Stimulated activated CD8-positive, alpha-beta memory T cell treated with anti-CD3 and anti-CD28 coated beads, Interleukin-7, amount 100 ng/mL, for 48 hours (primary cell): ENCODE data around the gene CTPS1.

Experiments used
- DNase-seq, 2 donors: peaks; one replicate each; pipeline ENCODE4 v3.0.0-alpha.2; 2020; ENCODE audit warnings: low read depth in 1 of 2; ENCODE audit errors: extremely low read depth in 1 of 2

Gene CTPS1

DNA sequence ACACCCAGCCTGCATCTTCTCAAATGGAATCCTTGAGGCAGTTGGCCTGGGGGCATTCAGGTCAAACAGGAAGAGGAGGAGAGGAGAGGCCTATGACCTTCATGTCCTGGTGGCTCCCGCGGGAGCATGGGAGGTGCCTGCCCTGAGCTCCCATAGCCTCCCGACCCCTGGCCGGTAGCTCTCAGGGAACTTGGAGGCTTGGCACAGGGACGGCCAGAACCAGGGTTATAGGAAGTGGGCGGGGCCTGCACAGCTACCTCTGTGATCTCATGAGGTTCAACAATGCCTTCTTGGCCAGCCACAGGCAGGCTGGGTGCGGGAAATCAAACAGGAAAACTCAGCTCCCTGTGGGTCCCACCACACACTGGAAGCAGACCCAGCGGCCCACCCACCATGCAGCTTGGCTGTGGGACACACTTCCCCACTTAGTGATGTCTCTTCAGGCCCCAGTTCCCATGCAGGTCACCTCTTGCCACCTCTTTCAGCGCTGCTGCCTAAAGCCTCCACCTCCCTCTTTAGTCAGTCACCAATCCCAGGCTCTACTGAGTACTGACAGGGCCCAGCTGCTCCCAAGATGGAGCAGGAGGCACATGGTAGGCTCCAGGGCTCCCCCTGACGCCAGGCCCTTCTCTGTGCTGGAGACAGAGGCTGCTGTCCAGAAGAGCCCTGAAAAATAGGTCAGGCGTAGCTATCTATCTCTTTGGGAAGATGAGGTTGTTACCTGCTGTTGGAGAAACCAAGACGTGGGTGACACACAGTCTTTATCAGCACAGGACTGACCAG lies 42.2 kb downstream of the CTPS1 start, which contains the start of gene SLFNL1:
Gene SLFNL1 (minus strand): TSS at position 200 of the 783 bp plus-strand sequence. CDS start 1,065 bp downstream, outside the sequence.
- DNase-seq, result no peak

DNA sequence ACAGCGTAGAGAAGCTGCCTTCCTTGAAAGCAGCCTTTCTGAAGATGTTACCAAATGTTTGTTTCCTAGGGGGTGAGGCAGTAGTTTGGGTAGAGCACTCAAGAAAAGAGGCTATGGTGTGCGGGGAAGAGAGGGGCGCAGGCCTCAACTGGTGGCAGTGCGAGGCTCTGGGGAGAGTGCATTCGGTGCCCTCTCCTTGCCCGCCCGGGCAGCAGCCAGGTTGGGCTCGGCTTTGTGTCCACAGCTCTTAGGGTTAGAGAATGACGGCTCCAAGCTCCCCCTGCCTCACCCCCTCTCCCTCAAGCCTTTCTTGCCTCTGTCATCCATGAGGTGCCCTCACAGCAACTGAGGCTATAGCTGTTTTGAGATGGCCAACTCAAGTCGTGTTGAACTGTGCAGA lies 42.9 kb downstream of the CTPS1 start:
- no peak for DNase-seq

DNA sequence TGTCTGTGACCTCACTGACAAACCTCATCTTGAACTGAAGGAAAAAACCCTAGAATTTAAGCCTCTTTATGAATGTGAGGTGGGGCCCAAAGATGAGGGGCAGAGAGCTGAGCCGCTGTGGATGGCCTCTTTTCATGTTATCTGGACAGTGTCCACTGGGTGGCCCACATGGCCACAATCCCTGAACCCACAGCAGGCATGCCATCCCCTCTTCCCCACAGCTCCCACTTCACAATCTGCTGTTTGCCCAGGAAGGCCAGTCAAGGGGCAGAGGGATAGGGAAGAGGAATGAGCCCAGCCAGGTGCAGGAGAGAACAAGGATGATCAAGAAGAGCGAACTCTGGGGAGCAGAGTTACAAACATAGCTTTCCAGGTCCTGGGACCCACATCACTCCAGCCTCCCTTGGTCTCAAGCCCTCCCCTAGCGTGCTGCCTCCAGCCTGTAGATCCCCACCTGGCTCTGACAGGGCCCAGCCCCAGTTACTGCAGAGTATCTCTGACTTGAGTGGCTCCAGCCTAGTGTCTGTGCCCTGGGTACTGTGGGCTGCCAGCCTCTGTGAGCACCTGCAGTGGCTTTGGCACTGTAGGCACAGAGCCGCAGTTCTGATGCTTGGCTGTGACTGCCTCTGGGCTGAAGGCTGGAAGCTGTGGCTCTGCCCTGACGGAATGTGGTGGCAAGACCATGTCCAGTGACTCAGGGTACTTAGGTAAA lies 43.9 kb downstream of the CTPS1 start:
- DNase-seq, result no peak

DNA sequence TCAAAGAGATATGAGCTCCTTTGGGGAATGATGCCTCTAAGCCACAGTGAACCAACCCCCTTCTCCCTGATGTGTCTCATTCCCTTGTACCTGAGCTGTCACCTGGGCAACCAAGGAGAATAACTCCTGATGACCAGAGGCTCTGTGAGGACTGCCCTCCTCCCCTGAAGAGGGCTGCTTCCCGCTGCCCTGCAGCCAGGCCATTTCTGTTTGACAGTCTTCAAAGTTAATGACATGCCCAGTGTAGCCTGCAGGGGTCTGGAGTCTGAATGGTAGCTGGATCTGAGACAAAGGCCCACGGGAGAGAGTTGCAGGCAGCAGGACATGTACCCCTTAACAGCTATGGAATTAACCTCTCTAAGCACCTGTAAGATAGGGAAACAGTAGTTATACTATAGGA lies 45.5 kb downstream of the CTPS1 start:
- DNase-seq, result no peak

DNA sequence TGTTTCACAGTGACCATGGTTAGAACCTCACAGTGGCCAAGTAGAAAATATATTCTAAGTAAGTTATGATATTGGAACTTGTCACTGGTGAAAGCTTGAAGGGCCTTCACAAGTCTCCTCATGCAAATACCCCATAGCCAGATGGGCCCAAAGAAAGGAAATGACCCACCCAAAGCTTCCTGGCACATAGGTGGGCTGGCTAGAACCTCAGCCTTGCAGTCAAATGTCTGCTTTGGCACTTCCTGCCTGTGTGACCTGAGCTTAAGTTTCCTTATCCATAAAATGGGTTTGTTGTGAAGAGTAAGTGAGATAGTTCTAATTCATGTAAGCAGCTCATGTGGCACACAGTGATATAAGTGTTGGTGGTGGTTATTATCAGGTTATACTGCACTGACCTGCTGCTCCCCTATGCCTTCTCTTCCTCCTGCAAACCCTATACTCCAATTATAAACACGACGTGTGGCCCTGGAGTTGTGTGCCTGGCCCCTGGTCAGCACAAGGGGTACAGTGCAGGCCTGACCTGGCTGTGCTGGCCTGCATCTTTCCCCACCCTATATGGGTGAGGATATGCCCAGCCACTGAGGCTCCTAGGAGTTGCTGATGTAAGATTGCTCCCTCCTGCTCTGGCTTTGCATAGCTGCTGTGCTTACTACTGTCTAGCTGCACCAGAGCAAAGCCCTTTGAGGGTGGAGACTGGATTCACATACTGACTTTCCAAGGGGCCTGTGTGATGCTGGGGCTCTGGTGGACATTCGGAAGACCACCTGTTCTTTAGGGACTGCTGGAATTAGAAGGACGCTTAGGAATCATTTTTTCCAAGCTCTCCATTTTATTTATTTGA lies 46.7 kb downstream of the CTPS1 start:
- DNase-seq, result no peak

DNA sequence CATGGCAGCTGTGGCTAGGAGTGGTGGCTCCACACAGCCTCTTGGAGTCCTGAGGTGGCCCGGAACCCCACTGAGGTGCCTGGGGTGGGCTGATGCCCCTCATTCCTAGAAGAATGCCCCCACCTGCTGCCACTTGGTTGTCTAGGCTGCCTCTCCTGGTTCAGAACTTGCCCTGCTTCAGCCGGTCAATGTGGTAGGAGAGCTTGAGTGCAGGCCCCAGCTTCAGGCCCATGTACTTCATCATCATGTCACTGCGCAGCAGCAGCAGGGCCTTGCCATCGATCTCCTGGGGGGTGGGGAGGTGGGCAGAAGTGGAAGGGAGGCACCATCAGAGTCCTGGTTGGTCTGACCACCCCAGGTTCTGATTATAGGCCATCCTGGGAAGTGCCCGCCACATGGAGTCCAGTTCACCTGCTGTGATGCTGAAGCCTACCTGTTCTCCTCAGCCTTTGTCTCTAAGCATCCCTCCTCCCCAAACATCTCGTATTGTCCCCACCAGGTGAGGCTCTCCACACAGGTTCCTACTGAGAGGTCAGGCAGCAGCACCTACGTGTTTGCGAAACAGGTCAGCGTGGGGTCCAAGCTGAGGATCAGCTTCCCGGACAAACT lies 48.6 kb downstream of the CTPS1 start:
- no peak for DNase-seq

DNA sequence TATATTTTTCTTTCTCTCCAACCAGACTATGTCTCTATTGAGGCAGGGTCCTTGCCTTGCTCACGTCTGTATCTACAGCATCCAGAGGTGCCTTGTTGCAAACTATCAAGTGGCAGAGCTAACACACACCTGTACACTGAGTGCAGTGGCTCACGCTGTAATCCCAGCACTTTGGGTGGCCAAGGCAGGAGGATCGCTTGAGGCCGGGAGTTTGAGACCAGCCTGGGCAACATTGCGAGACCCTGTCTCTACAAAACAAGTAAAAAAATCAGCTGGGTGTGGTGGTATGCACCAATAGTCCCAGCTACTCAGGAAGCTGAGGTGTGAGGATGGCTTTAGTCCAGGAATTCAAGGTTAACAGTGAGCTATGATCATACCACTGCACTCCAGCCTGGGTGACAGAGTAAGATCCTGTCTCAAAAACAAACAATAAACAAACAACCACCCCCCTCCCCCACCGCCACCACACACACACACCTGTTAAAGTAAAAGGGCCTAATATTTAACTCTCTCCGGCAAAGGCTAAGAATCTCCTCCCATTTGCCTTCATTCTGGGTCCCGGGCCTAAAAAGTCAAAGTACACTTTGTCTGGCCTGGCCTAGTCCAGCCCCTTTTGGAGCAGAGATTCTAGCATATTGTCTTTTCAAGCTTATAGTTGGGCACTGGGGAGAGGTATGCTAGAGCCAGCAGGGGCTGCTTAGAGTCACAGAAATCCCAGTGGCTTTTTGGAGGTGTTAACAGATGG lies 51.5 kb downstream of the CTPS1 start:
- DNase-seq, result no peak

DNA sequence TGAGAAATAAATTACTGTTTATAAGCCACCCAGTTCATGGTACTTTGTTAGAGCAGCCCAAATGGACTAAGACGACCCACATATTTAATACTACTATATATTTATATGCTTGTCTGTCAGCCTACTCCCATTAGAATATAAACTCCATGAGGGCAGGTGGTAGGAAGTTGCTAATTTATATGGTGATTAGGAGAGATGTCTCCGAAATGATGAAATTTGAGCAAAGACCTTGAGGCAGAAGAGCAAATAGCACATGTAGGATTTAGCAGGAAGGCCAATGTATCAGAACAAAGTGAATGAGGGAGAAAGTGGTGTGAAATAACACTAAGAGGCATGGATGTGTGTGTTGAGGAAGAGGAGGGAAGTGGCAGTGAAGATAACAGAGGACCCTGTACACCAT lies 52.7 kb downstream of the CTPS1 start:
- DNase-seq, result no peak

DNA sequence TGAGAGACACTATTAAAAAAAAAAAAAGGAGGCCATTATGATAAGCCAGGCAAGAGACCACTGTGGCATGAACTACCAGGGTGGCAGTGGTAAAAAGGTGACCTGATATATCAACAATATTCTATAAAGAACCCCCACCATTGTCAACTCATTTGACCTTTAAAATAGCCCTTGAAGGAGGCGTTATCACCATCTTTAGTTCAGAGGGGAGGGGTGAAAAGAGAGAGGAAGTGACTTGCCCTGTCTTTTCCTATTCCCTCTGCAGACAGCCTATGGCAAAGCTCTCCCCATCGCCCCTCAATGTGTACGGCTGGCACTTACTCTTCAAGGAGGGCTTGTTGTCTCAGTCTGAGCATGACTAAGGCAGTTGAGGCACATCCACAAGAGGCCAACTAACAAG lies 53.8 kb downstream of the CTPS1 start:
- no peak for DNase-seq

DNA sequence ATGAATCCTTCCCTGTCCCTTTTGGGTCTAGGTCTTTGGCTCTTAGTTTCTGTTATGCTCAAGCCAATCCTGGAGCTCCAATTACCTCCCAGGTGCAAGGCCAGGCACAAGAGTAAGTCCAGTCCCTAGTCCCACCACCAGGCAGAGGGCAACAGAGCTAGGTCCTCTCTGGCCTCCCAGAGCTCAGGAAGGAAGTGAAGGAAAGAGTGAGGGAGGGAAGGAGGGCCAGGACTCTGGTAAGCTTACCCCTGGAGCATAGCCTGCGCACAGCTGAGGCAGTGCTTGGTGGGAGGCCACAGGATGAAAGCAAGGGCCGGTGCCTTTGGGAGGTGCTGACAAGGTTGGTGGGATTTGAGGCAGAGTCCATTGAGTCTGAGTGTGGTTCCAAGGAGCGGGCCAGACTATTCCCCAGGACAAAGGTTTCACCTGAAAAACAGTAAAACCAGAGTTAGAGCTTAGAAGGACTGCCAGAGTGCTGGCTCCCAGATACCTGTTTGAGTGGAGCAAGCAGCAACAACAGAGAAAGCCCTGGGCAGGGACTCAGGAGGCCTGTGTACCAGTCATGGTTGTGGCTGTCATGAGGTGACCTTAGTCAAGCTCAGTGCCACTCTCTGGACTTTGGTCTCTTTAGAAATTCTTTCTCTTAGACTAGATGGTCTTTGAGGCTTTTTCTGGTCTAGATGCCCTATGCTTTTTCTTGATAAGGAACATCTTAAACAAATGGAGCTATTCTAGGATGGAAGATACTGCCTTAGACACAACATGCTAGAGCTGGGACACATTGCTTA lies 57.8 kb downstream of the CTPS1 start:
- DNase-seq, result no peak

DNA sequence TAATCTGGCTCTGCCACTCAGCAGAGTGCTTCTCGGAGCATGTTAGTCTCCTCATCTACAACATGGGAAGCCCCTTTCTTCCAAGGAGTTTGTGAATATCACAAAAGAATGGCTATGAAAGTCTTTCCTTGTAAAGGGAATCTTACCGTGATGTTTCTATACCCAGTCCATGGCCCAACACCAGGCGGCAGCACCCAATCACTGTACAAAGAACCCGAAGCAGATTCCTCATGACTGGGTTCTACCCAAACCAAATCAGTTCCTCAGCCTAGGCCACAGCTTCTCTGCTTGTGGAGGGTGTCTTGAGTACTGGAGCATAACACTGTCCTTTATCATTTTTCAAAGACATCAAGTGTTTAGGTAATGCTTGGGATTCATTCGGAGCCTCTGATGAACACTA lies 58.6 kb downstream of the CTPS1 start:
- DNase-seq, result no peak

DNA sequence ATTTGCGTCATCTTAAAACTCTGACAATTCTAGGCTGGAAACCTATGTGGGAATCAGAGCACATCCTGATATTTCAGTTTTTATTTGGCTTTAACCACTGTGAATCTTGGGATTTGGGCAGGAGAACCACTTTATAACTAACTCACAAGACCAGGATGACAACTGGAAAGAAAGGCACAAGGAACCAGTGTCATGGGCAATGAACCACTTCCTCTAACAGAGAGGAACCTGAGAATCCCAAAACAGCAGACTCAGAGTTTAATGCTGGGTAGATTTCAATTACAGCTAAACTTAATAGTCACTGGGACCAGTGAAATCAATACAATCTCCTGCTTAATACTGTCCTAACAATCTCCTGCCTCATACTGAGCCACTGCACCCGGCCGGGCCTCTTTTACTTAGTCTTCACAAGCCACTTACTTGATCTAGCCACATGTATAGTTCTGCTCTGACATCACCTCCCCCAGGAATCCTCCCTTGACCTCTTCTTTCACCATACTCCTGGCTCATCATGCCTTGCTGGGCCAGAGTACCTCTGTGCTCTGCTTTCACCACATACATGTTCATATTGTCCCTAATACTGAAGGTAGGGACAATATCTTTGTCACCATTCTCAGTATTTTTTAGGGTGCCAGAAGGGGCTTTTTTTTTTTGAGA lies 62.2 kb downstream of the CTPS1 start:
- DNase-seq, result no peak

DNA sequence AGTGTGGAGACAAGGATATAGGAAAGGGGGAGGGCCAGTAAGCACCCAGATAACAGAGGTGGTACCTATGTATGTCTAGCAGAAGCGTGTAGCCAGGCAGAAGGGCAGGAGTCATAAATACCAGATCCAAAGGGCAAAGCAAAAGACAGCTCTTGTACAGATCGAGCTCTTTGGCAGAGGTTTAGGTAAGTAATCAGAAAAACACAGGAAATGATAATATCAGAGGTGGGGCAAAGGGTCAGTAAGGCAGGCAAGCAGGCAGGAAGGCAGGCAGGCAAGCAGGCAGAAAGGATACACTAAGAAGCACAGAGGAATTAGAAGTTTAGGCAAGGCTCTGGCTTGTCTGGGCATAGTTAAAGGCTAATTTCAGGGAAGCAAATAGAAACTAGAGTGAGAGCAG lies 64.7 kb downstream of the CTPS1 start:
- no peak for DNase-seq

DNA sequence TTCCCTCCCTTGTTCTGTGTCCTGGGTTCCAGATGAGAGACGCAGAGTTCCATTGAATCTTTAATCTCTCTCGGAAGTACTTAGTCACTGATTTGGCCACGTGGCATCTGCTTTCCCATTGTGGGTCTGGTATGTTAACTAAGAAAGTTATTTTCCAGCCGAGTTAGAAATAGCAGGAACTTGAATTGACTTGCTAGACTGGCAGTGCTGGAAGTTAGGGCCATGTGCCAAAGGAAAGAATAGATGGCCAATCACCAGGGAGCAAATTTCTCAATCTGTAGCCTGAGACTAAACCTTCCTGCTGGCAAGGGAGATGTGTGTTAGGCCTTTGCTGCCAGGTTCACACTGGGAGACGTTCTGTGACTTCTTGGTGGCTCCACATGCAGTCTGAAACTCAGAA lies 66.2 kb downstream of the CTPS1 start:
- DNase-seq, result no peak

DNA sequence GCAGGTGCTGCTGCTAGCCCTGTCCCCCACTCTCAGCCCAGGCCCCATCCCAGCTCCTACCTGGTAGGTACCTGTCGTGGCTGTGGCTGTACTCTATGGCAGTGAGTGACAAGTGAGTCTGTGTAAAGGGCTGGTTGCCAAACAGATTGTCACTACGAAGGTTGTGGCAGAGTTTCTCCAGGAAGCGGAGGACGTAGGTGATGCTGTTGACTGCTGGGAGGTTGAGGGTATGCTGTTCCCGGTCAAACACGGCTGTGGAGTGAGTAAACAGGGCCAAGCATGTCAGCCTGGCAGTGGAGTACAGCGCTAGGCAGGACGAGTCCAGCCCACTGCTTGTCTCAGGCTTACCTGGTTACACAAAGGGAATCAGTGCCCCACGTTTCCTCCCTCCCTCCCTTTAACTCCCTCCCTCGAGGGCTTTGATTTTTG lies 66.9 kb downstream of the CTPS1 start:
- no peak for DNase-seq

DNA sequence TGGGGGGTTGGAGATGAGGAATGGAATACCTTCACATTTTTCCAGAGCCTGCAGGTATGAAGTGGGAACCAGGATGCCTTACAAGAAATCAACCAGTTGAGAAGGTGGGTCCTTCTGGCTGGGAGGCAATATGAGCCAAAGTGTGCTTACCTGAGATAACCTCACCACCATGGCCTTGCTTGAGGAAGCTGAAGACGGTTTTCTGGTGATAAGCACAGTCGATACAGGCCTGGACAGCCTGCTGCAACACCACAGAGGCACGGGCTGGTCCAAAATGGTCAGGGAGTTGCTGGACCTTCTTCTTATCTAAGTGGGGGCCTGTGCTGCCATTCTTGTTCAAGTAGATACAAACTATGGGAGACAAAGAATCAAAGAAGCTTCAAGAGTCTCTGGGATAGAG lies 69.0 kb downstream of the CTPS1 start:
- DNase-seq, result no peak

DNA sequence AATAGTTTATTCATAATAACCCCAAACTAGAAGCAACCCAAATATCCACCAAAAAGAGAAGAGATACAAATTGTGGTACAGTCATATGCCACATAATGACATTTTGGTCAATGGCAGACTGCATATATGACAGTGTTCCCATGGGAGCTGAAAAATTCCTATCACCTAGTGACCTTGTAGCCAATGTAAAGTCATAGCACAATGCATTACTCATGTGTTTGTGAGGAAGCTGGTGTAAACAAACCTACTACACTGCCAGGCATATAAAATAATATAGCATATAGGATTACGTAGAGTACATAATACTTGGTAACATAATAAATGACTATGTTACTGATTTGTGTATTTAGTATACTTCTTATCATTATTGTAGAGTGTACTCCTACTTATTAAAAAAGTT lies 71.5 kb downstream of the CTPS1 start:
- DNase-seq, result no peak

DNA sequence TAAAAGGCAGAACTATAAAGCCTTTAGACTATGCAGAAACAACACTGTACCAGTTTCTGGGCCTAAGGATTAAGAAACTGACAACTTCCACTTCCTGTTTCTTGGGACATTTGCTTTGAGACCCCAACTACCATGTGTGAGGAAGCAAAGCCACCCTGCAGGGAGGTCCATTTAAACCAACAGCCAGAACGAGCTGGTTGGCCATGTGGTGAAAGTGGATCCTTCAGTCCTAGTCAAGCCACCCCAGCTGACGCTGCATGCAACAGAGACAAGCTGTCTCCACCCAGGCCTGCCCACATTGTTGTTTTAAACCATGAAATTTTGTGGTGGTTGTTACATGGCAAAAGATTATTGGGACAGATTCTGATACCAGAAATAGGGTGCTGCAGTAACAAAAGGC lies 73.8 kb downstream of the CTPS1 start:
- DNase-seq, result no peak

DNA sequence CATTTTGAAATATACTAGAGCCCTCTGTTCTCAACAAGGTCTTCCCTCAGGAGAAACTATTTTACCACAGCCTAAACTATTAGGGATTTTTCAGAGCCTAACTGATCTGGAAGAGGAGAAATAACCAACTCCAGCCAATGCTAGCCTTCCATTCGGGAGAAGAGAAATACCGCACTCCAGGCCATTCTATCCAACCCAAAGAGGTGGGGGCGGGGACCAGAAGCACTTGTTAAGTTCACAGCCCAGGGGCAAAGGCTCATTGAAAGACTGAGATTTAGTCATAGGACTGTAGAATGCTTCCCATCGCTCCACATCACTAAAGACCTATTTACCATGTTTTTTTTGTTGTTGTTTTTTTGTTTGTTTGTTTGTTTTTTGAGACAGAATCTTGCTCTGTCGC lies 77.4 kb downstream of the CTPS1 start:
- DNase-seq, result no peak
